ENCODE data around the gene TEKT5.

GRCh38 chr16:10675861-10676260 lies 18.9 kb downstream of the TEKT5 start:
- TF ChIP-seq EZH2 (IDR thresholded peaks at IDR 0.05; ENCODE audit: insufficient read depth, poor library complexity, severe bottlenecking) (no peak), EZH2phosphoT487 (IDR thresholded peaks at IDR 0.05; ENCODE audit: insufficient read depth, low read depth) (no peak)
